H1 (cell line): ENCODE data around the gene RAB3IL1.
A peak's percentile ranks its signal among the peaks of the same experiment; 100 is the strongest.

ENCODE experiments used
- CBX5 ChIP-seq: fragments of 300-800, 300-1000 bp; sonication (generic); IDR thresholded peaks from 2 replicates; pipeline ENCODE4 v1.7.1; 2016; ENCODE audit warnings: antibody characterized with exemption, low read length, low read depth
- CHD2 ChIP-seq: IDR thresholded peaks from 2 replicates; pipeline ENCODE4 v1.6.1; 2012; ENCODE audit warnings: low read length, improper control_type of control experiment
- CTCF ChIP-seq, 3 experiments: IDR thresholded peaks; 1 replicate in 2 of 3; 2 replicates in 1 of 3; pipeline versions ENCODE4 v1.5.1 to v1.6.1; 2011; ENCODE audit warnings: low read length in 3 of 3, mild to moderate bottlenecking in 3 of 3, inconsistent platforms in 2 of 3, low read depth in 1 of 3, moderate library complexity in 1 of 3; ENCODE audit not compliant: insufficient read depth in 1 of 3; ENCODE audit errors: control extremely low read depth in 1 of 3
- MAFK ChIP-seq: IDR thresholded peaks from 2 replicates; pipeline ENCODE4 v1.6.1; 2012; ENCODE audit warnings: low read depth, mild to moderate bottlenecking, improper control_type of control experiment, low read length
- NANOG ChIP-seq: IDR thresholded peaks from 2 replicates; pipeline ENCODE4 v1.6.1; 2011; ENCODE audit warnings: low read length, low read depth, mild to moderate bottlenecking, inconsistent platforms; ENCODE audit not compliant: insufficient read depth, poor library complexity, severe bottlenecking
- NRF1 ChIP-seq: IDR thresholded peaks from 2 replicates; pipeline ENCODE4 v1.6.1; 2011; ENCODE audit warnings: mild to moderate bottlenecking, low read depth, low read length, improper control_type of control experiment
- PHF8 ChIP-seq: fragments of 200-600 bp; sonication (generic); conservative IDR thresholded peaks from 2 replicates; pipeline ENCODE4 v1.7.1; 2012; ENCODE audit warnings: low read depth, mild to moderate bottlenecking, inconsistent platforms, low read length, moderate library complexity
- POLR2A ChIP-seq, 2 experiments: IDR thresholded peaks; 1 replicate in 1 of 2; 2 replicates in 1 of 2; pipeline ENCODE4 v1.6.1; 2011; ENCODE audit warnings: low read depth in 2 of 2, low read length in 2 of 2, mild to moderate bottlenecking in 2 of 2; ENCODE audit errors: control extremely low read depth in 1 of 2
- POLR2AphosphoS5 ChIP-seq: IDR thresholded peaks from 2 replicates; pipeline ENCODE4 v1.6.1; 2011; ENCODE audit warnings: low read depth, low read length
- POU5F1 ChIP-seq: IDR thresholded peaks from 2 replicates; pipeline ENCODE4 v1.6.1; 2011; ENCODE audit warnings: low read depth, mild to moderate bottlenecking, low read length, moderate library complexity
- SP4 ChIP-seq: IDR thresholded peaks from 2 replicates; pipeline ENCODE4 v1.6.1; 2012; ENCODE audit warnings: low read length, inconsistent platforms
- ZNF274 ChIP-seq: IDR thresholded peaks from 2 replicates; pipeline ENCODE4 v1.7.0; 2012; ENCODE audit warnings: low read length, borderline replicate concordance; ENCODE audit errors: extremely low read depth

GRCh38 chr11:61923166-61924063, 6.0 kb upstream of the RAB3IL1 start:
- TF ChIP-seq CTCF (IDR thresholded peaks at IDR 0.05; ENCODE audit: control extremely low read depth in 1 of 3, insufficient read depth in 1 of 3, low read depth in 1 of 3, low read length in 3 of 3) (no peak), MAFK (no peak), POLR2A (IDR thresholded peaks at IDR 0.05; ENCODE audit: control extremely low read depth in 1 of 2, low read depth in 2 of 2, low read length in 2 of 2) (0 out of 3 replicates have a peak, but pooled peaks of 1 of the 2 experiments have one; percentile 22), POU5F1 (no peak), PHF8 (no peak), SP4 (no peak), CBX5 (no peak), NANOG (no peak), ZNF274 (no peak), POLR2AphosphoS5 (no peak), NRF1 (no peak), CHD2 (no peak)
